Spleen (tissue), 11 donors: ENCODE measurements around the gene PEX10. TPM values are rescaled to one million over a fixed set of nuclear protein-coding genes. Genes with fewer than 3 reads are reported as not detected.
A peak's percentile ranks its signal among the peaks of the same experiment; 100 is the strongest.

Source experiments
- DNase-seq: peaks from one replicate; pipeline ENCODE4 v3.0.0-alpha.2; 2020
- H3K27ac ChIP-seq, 8 donors: fragments of 200-600 bp; sonication (generic) in 7 of 8; 1 replicate in 4 of 8; 2 replicates in 4 of 8; pipeline versions ENCODE4 v1.5.0 to v1.8.0; 2016 to 2021; ENCODE audit warnings: inconsistent platforms in 4 of 8, mild to moderate bottlenecking in 4 of 8, moderate library complexity in 1 of 8
- H3K27me3 ChIP-seq, 7 donors: fragments of 200-600 bp; sonication (generic) in 6 of 7; replicated peaks in 1 of 7; 1 replicate in 4 of 7; 2 replicates in 3 of 7; pipeline versions ENCODE4 v1.5.0 to v1.8.0; 2016 to 2021; ENCODE audit warnings: inconsistent platforms in 3 of 7, mild to moderate bottlenecking in 1 of 7
- H3K36me3 ChIP-seq, 6 donors: fragments of 200-600 bp; sonication (generic) in 5 of 6; 1 replicate in 4 of 6; 2 replicates in 2 of 6; pipeline versions ENCODE4 v1.5.0 to v1.8.0; 2016 to 2021; ENCODE audit warnings: inconsistent platforms in 2 of 6
- H3K4me1 ChIP-seq, 6 donors: fragments of 200-600 bp; sonication (generic) in 5 of 6; 1 replicate in 3 of 6; 2 replicates in 3 of 6; pipeline versions ENCODE4 v1.5.0 to v1.8.0; 2016 to 2021; ENCODE audit warnings: inconsistent platforms in 3 of 6
- H3K4me3 ChIP-seq, 8 donors: fragments of 200-600 bp; sonication (generic) in 7 of 8; 1 replicate in 4 of 8; 2 replicates in 4 of 8; pipeline versions ENCODE4 v1.5.0 to v1.8.0; 2016 to 2021; ENCODE audit warnings: inconsistent platforms in 4 of 8, mild to moderate bottlenecking in 4 of 8, moderate library complexity in 2 of 8
- H3K9me3 ChIP-seq, 8 donors: fragments of 200-600 bp; sonication (generic) in 7 of 8; 1 replicate in 4 of 8; 2 replicates in 4 of 8; pipeline versions ENCODE4 v1.5.0 to v1.8.0; 2016 to 2021; ENCODE audit warnings: inconsistent platforms in 4 of 8
- POLR2A ChIP-seq, 3 donors: fragments of 450-650 bp; IDR thresholded peaks; one replicate each; pipeline ENCODE4 v1.5.1; 2017; ENCODE audit warnings: antibody characterized with exemption in 3 of 3, mild to moderate bottlenecking in 1 of 3
- POLR2AphosphoS5 ChIP-seq, 3 donors: sonication (generic); formaldehyde crosslinking; IDR thresholded peaks; one replicate each; pipeline ENCODE4 v1.5.1; 2017; ENCODE audit warnings: antibody characterized with exemption in 3 of 3
- WGBS, 5 donors: extraction: QIAGEN DNeasy Blood & Tissue Kit in 3 of 5; methylation state at CpG; one replicate each; pipeline versions ENCODE4 v1.1.5 to v1.1.7; 2013 to 2018; 5-methylcytosine and 5-hydroxymethylcytosine counted together
- intact Hi-C: fragments of 100-400 bp; cut with DNase I; formaldehyde crosslinking; loops from one replicate; pipeline ENCODE4 v1.15.0; 2023; ENCODE audit warnings: low total_unique reads
- polyA plus RNA-seq, 3 donors: library from polyadenylated mRNA; stranded (reverse); fragments of 200-250 nt; gene quantifications; one replicate each; pipeline ENCODE4 v1.2.1, GENCODE V29; 2013
- total RNA-seq, 7 donors: library from RNA; depleted of rRNA in 3 of 7; stranded (reverse); fragments of >200 nt in 3 of 7; fragmentation: NEBNext Ultra II Directional in 4 of 7; extraction: Animal tissue kit (Norgen Biotek cat#: 25700) in 4 of 7; gene quantifications; one replicate each; pipeline versions ENCODE4 v1.1.0 to v1.2.1, GENCODE V29; 2016 to 2021
- TF ChIP-seq, protein P1 (sequence below), 11 experiments: fragments of 200-600 bp in 7 of 11; fragments of 450-650 bp in 4 of 11; sonication (generic) in 4 of 11; IDR thresholded peaks in 8 of 11; conservative IDR thresholded peaks in 3 of 11; 1 replicate in 7 of 11; 2 replicates in 4 of 11; pipeline versions ENCODE4 v1.4.0 to v1.8.0; 2016 to 2021; ENCODE audit warnings: antibody characterized with exemption in 11 of 11, inconsistent platforms in 4 of 11, mild to moderate bottlenecking in 1 of 11
- donor health status: healthy with polysubstance abuse.
- donor health status: DM: no; HTN: no; CAD: no; lungs with moderate emphysema.
- donor health status: DM: no; HTN: no; CAD: no.
- donor health status: Bipolar disorder and iron deficiency.
- donor health status: healthy.
- donor health status: DM: no; HTN: no; CAD: no.
- donor health status: DM: yes; HTN: yes; CAD: no.

Gene PEX10
- total and polyA plus RNA-seq, 10 donors, result 10.2 to 19.1 (median 16.1) TPM

DNA sequence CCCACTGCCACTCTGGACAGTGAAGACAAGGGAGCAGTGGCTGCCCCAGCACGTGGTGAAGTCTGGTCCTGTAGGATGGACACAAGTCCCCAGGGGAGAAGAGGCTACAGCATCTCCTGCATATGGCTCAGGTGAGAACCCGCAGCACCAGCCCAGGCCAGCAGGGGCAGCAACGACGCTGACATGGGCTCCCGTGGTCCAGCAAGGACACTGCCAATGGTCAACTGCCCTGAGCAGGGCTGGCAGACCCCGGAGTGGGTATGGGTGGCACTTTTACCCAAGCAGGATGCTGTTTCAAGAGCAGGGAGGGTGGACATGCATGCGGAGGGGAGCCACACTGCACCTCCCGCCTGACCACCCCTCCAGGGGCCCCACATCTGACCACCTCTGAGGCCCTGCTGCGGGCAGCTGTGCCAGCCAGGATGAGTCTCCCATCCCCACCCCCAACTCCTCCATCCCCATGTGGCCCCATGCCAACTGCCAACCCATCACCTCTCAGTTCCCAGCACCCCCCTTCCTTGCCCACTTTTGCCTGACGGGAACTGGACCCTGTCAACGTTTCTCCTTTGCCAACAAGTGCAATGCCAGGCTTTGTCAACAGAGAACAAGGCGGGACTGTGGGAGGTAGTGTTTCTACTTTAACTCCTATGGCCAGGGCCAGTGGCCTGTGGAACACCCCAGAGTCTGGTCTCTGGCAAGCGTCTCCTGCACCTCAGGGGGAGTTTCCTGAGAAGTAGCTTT, 29.6 kb downstream of the PEX10 start:
- no peak overlapping the region for H3K4me3 ChIP-seq
- H3K27ac ChIP-seq, result no peak overlapping the region
- peaks cover 0 to 32% (median 15%) of the 10 kb centered on the region in 6 donors for H3K4me1 ChIP-seq
- no peaks in the 10 kb centered on the region for H3K9me3 ChIP-seq
- intact Hi-C loops, result loop anchor here (2.0 kb wide), 1 partner anchor 188 kb away; the partner anchor contains the start of gene FAAP20
- peaks cover 0 to 12% (median 0%) of the 10 kb centered on the region in 6 donors for H3K36me3 ChIP-seq
- no peaks in the 10 kb centered on the region for H3K27me3 ChIP-seq
- WGBS, 5 donors, result 60 to 69% (median 62%) methylated on average over 10 to 13 of the region's 13 CpGs
- peak; percentile 81 for DNase-seq
- TF ChIP-seq POLR2AphosphoS5 (IDR thresholded peaks at IDR 0.05), result no peak
- no peak for TF ChIP-seq POLR2A (IDR thresholded peaks at IDR 0.05)
- TF ChIP-seq, protein P1, sequence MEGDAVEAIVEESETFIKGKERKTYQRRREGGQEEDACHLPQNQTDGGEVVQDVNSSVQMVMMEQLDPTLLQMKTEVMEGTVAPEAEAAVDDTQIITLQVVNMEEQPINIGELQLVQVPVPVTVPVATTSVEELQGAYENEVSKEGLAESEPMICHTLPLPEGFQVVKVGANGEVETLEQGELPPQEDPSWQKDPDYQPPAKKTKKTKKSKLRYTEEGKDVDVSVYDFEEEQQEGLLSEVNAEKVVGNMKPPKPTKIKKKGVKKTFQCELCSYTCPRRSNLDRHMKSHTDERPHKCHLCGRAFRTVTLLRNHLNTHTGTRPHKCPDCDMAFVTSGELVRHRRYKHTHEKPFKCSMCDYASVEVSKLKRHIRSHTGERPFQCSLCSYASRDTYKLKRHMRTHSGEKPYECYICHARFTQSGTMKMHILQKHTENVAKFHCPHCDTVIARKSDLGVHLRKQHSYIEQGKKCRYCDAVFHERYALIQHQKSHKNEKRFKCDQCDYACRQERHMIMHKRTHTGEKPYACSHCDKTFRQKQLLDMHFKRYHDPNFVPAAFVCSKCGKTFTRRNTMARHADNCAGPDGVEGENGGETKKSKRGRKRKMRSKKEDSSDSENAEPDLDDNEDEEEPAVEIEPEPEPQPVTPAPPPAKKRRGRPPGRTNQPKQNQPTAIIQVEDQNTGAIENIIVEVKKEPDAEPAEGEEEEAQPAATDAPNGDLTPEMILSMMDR (IDR thresholded peaks at IDR 0.05 in 8 of 11, conservative IDR thresholded peaks at IDR 0.05 in 3 of 11), result peak in 6 of 11 experiments; percentile 15 to 53 (median 32)

DNA sequence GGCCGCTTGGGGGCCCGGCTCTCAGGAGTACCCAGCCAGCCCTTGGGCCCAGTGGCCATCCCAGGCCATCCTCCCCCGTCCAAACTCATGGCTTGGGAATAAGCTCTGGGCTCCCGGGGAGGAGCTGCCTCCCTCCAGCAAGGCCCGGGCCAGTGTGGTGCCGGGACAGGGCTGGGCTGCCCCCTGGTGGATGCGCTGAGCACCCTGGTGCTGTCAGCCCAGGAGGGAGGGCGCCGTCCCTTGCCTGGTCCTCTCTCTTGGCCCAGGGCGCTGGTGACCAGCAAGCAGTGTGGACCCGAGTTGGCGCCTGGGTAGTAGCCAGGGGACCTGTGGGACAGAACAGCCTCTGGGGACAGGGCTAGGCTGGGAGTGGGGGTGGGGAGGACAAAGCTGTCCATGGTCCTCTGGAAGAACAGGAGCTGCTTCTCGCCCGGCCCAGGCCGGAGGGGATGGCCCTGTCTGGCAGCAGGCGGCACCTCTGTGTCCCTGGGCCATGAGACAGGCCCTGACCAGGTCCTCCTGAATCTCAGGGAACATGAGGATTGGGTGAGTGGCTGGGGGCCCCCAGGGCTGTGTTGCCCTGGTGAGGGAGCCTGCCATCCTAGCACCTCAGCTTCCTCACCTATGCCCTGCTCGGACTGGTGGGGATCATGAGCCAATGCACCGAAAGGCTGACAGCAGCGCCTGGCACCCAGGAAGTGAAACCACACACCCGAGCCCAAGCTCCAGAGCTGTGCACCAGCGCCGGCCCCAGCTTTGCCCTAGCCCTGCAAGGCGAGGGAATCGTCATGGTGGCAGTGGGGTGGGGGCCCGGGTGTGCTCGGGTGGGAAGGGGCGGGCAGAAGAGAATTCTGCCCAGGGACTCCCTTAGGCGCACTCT, 30.4 kb downstream of the PEX10 start:
- H3K27ac ChIP-seq, result peak overlapping the region in 2 of 8 donors; percentile 27 to 43
- DNase-seq, result peak; percentile 95
- intact Hi-C loops, result loop anchor here (2.0 kb wide), 1 partner anchor 187 kb away; the partner anchor contains the start of gene FAAP20
- H3K4me1 ChIP-seq, result peaks cover 0 to 32% (median 15%) of the 10 kb centered on the region in 6 donors
- TF ChIP-seq POLR2A (IDR thresholded peaks at IDR 0.05) (no peak), POLR2AphosphoS5 (IDR thresholded peaks at IDR 0.05) (peak; percentile 32 to 79 (median 73))
- TF ChIP-seq, protein P1 (IDR thresholded peaks at IDR 0.05 in 8 of 11, conservative IDR thresholded peaks at IDR 0.05 in 3 of 11), result peak; percentile 87 to 96 (median 93)
- no peak overlapping the region for H3K4me3 ChIP-seq
- H3K36me3 ChIP-seq, result peaks cover 0 to 4% (median 0%) of the 10 kb centered on the region in 6 donors
- H3K9me3 ChIP-seq, result no peaks in the 10 kb centered on the region
- no peaks in the 10 kb centered on the region for H3K27me3 ChIP-seq
- 45 to 60% (median 54%) methylated on average over 13 to 28 of the region's 28 CpGs for WGBS, 5 donors

DNA sequence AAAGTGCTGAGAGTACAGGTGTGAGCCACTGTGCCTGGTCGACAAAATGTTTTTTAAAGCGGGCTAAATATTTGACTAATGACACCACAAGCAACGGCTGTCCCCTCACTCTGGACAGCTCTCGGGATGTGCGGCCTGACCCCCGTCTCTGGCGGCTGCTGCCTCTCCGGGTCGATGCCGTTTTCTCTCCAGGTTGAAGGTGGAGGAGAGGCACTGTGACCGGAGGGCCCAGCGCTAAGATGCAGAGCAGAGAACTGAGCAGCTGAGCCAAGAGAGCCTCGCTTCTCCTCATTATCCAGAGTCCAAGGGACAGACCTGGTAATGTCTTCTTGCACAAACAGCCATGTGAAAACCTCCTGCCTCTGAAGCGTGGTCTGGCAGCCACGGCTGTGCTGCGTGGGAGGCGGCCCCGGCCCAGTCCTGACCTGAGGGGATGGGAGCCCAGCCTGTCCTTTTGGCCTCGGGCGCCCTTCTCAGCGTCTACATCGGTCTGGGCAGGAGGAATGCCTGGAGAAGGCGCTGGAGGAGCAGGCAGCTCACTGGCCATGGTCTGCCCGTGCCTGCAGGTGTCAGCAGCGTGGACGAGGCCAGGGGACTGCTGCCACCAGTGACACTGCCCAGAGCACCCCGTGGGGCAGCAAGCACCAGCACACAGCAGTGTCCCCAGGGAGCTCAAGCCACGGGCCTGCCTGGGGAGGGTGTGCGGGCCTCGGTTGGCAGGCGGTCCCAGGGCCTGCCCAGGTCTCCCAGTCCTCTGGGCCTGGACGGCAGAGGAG, 31.4 kb downstream of the PEX10 start:
- peak overlapping the region in 2 of 8 donors; percentile 21 to 43 for H3K27ac ChIP-seq
- H3K4me3 ChIP-seq, result no peak overlapping the region
- intact Hi-C loops, result no loop called here
- no peaks in the 10 kb centered on the region for H3K27me3 ChIP-seq
- H3K9me3 ChIP-seq, result no peaks in the 10 kb centered on the region
- peaks cover 0 to 32% (median 15%) of the 10 kb centered on the region in 6 donors for H3K4me1 ChIP-seq
- no peaks in the 10 kb centered on the region for H3K36me3 ChIP-seq
- peak in 1 of 3 donors; percentile 40 for TF ChIP-seq POLR2AphosphoS5 (IDR thresholded peaks at IDR 0.05)
- TF ChIP-seq, protein P1 (IDR thresholded peaks at IDR 0.05 in 8 of 11, conservative IDR thresholded peaks at IDR 0.05 in 3 of 11), result no peak
- no peak for TF ChIP-seq POLR2A (IDR thresholded peaks at IDR 0.05)
- peak; percentile 75 for DNase-seq
- 82 to 88% (median 87%) methylated on average over 16 to 32 of the region's 32 CpGs for WGBS, 5 donors
